OCI-M2 (cell line): ENCODE results near the gene DCAF6.
A peak's percentile ranks its signal among the peaks of the same experiment; 100 is the strongest.
"Not testable (repeated sequence)": the region's sequence is repeated elsewhere in the genome, so short reads cannot be mapped to it uniquely, and the experiment has no call there.

Experiments
- DNase-seq: peaks from one replicate; lab custom pipeline; 2025; ENCODE audit not compliant: unreplicated experiment; lab: John Stamatoyannopoulos, UW

Gene DCAF6, protein sequence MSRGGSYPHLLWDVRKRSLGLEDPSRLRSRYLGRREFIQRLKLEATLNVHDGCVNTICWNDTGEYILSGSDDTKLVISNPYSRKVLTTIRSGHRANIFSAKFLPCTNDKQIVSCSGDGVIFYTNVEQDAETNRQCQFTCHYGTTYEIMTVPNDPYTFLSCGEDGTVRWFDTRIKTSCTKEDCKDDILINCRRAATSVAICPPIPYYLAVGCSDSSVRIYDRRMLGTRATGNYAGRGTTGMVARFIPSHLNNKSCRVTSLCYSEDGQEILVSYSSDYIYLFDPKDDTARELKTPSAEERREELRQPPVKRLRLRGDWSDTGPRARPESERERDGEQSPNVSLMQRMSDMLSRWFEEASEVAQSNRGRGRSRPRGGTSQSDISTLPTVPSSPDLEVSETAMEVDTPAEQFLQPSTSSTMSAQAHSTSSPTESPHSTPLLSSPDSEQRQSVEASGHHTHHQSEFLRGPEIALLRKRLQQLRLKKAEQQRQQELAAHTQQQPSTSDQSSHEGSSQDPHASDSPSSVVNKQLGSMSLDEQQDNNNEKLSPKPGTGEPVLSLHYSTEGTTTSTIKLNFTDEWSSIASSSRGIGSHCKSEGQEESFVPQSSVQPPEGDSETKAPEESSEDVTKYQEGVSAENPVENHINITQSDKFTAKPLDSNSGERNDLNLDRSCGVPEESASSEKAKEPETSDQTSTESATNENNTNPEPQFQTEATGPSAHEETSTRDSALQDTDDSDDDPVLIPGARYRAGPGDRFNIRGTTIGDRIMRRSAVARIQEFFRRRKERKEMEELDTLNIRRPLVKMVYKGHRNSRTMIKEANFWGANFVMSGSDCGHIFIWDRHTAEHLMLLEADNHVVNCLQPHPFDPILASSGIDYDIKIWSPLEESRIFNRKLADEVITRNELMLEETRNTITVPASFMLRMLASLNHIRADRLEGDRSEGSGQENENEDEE

DNA sequence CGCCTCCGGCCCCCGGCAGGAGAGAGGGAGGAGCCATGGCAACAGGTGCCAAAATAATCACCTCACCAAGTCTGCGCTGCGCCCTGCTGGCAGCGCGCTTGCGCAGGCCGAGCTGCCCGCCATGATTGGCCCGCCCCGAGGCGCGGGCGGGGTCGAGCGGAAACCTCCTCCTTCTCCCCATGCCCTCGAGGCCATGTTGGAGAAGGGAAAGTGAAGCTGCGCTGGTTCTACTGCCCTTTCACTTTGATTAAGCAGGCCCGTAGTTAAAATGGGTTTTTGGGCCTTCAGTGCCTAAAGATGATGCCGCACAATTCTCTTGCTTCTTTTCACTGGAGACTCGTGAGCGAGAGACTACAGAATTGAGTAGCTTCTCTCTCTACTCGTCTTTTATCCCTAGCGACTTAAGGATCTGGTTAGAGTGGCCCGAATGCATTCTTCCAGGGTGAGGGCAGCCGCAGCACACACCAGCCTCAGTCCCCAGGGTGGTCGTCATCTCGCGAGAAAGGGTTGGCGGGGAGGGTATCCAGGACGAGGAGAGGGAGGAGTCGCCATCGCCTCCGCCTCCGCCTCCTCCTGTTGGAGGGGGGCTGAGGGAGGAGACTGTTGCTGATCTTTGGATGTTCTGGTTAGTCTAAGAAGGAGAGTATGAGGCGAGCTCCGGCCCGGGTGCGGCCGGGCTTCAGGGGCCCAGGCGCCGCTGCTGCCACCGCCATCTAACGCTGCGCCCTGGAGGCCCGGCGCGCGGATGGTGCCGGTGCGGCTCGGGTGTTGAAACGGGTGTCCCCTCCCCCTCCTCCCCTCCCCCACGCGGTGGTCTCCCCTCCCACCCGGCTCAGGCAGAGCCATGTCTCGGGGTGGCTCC is at the start of gene DCAF6:
Gene DCAF6 (plus strand): TSS at position 616 of the 862 bp plus-strand sequence. CDS start 229 bp downstream, at position 845.
- peak; percentile 56 for DNase-seq

DNA sequence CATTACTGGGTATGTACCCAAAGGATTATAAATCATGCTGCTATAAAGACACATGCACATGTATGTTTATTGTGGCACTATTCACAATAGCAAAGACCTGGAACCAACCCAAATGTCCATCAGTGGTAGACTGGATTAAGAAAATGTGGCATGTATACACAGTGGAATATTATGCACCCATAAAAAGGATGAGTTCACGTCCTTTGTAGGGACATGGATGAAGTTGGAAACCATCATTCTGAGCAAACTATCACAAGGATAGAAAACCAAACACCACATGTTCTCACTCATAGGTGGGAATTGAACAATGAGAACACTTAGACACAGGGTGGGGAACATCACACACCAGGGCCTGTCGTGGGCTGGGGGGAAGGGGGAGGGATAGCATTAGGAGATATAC is 49.3 kb upstream of the DCAF6 start:
- DNase-seq = not testable (repeated sequence)

DNA sequence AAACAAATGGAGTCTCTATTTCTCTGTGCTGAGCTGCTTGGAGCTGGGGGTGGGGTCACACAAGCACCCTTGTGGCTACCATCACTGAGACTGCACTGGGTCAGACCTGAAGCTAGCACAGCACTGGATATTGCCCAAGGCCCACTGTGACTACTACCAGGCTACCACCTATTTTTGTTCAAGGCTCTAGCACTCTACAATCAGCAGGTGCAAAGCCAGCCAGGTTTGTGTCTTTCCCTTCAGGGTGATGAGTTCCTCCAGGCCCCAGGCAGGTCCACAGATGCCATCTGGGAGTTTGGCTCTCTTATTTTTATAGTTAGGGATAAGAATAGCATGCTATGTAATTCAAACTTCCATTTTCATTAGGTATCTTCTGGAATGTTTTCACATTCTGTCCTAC is 46.1 kb upstream of the DCAF6 start:
- DNase-seq = no peak

DNA sequence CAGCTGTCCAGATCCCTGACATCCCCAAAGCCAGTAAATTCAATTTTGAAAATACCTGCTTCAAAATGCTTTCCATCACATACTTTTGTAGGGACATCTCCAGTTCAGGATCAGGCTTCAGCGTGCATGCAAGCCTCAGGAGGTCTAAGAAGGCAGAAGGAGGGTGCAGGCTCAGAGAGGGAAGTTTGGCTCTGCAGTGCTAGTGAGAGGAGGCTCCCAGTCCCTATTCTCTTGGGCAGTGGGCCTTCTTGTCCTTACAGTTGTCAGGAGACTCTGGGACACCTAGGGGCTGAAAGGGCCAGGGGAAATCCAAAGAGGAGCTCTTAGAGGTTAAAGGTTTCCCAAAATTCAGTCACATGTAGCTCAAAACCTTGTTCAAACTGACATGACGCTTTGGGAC is 42.7 kb upstream of the DCAF6 start:
- no peak for DNase-seq

DNA sequence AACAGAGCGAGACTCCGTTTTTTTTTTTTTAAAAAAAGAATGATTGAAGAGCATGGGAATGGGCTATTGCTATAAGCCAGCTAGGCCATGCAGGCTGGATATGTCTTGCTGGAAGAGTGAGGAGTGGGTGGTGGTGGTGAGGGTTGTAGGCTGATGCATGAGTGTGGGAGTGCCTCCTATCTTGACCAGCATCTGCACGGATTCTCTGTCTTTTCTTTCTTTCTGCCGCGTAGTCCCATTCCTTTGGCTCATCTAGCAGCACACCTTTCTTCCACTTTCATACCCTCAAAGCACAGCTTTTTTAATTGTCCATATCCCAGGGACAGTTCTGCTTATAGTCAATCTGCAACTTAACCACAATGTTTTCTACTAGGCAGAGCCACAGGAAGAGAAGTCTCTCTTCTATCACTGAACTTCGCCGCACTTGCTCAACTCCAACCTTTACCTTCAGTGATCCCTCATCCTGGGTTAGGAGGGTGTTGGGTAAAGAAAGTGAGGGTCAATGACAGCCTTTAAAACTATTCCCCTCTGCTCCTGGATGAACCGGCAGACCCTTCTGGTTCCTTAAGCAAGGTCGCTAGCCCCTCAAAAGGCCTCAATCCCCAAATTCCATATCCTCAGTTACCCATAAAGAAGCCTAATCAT is 37.8 kb upstream of the DCAF6 start:
- no peak for DNase-seq

DNA sequence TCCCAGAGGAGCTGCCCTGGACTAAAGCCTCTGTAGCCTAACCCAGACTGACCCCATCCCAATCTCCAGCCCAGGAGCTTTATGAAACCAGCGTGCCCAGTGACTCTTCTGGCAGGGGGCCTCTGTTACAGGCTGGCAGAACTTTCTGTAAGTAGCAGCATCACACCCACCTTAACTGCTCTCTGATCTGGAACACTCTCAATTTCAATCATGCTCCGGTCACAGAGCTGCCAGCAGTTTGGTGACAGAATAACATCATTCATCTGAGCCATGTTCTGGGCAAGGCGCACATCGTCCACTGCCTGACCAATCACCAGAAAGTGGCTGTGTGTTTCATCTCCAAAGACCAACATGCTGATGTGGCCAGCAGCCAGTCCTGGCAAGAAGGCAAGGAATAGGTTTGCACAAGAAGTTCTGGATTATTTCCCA is 37.2 kb upstream of the DCAF6 start:
- DNase-seq = no peak

DNA sequence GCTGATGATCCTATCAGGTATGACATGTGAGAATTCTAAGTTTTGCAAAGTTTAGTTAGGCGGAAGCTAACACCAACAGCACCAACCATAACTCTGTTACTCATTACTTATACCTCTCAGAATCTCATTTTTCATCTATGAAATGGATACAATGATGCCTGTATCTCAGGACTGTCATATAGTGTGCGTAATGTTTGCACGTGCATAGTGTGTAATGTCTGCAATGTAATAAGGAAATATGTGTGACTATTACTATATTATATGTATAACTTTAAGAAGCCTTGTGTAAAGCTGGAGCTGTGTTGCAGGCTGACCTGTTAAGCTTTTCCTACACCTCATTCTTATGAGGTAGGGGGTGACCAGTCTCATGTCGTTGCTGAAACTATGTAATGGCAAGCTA is 35.6 kb upstream of the DCAF6 start:
- no peak for DNase-seq

DNA sequence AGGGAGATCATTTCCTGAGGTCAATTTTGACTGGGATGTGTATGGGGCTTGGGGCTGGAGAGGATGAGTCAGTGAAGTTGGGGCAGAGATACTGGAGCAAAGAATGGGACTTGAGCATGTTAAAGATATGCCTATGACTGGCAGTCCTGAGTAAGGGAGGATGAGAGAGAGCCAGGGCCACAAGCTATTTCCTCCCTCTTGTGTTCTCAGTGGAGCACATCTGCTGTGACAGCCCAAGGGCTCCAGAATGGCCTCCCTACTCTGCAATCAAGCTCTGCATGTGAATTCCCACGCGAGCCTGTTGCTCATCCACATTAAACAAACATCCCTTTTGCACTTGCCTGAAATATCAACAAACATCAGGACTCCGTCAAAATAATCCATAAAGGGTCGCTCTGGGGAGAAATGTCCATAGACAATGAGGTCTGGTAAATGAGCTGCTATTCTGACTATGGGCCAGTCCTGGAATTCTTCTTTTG is 31.8 kb upstream of the DCAF6 start:
- DNase-seq = peak; percentile 10

DNA sequence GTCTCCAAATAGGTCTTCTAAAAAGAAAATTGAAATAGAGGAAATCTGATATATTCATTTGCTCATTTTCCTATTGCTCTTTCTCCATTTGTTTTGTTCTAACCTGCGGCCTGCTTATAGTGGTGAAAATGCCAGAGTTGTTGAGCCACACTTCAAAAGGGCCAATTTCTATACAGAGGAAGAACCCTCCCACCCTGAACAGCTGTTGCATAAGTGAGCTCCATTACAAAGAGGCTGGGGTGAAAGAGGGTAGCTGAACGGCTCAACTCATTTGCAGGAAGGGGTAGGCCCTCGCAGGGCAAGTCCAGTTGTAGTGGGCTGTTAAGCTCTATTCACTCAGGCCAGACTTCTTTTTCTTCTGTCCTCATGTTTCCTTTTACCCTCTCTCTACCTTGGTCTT is 31.3 kb upstream of the DCAF6 start:
- DNase-seq = no peak

DNA sequence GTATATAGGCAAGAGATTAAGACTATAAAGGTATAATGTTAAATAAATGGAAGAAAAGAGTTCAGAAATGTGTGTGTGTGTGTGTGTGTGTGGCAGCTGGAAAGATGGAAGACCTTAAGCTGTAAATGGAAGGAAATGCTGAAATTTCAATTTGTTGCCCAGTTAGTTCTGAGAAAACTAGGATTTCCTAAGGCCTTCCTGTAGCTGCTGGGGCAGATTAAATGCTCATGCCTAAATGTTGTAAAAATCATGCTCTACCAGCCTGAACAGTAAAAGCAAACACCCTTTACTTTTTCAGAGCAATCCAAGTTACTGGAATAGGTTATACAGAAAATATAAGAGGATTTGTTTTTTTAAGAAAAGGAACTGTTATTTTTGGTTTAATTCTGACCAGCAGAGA is 30.8 kb upstream of the DCAF6 start:
- DNase-seq = no peak

DNA sequence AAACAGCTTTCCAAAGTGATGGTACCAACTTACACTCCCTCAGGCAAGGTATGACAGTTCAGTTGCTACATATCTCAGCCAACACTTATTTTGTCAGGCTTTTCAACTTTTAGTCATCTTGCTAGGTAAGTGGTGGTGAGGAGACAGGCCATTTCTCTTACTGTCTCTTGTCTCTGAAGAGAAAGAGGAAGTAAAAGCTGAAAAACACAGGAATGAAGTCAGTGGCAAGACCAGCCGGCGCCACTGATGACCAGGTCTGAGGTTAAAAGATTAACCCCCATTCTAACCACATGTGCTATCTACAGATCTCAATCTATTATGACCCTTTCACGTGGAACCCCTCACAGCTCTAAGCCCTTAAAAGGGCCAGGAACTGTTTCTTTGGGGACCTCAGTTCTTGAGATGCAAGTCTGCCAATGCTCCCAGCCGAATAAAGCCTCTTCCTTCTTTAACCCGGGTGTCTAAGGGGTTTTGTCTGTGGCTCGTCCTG is 26.7 kb upstream of the DCAF6 start:
- peak; percentile 77 for DNase-seq

DNA sequence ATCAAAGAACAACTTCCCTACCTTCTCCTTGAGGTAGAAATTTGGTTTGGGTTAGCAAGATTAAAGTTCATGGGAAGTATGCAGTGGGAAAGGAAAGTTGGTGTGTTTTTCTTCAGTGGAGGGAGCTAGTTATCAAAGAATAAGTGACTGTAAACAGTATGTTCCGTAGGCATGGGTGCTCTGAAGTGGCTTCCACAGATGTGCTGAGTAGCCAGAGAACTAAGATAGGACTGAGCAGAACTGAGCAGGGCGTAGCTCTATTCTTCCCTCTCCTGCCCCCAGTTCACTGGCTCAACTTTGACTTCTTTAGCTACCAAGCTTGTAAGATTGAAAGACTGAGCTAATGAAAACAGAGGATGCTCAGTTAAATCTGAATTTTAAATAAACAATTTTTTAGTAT is 26.0 kb upstream of the DCAF6 start:
- DNase-seq = no peak

DNA sequence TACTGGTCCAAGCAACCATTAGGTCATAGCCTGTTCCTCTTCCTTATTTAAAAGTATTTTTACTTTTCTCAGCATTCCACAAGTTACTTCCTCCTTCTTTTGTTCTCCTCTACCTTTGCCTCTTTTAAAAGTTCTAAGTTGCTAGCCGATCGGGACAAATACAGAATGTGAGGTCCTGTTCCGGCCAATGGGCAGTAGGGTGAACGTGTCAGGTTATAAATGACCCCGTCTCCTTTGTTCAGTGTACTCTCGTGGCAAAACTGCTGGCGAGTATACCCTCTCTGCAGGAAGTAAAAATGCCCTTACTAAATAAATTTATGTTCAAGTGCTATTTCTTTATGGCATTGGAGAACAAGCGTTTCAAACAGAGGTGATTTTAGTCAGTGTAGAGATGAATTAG is 25.1 kb upstream of the DCAF6 start:
- no peak for DNase-seq

DNA sequence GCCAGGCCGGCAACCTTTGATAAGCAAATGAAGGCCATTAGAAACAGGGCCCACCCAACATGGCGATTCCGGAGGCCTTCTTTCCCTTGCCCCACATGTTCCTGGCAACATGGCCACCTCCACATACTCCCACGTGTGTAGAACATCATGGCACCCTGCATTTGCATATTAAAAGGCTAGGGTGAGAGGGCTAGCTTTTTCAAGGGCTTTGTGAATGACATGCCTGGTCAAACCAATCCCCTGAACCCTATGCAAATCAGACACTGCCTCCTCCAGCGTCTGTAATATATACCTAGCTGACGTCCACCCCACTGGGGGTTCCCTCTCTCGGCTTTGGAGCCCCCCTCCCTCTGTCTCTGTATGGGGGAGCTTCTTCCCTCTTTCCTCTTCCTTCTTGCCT is 24.2 kb upstream of the DCAF6 start:
- DNase-seq = no peak

DNA sequence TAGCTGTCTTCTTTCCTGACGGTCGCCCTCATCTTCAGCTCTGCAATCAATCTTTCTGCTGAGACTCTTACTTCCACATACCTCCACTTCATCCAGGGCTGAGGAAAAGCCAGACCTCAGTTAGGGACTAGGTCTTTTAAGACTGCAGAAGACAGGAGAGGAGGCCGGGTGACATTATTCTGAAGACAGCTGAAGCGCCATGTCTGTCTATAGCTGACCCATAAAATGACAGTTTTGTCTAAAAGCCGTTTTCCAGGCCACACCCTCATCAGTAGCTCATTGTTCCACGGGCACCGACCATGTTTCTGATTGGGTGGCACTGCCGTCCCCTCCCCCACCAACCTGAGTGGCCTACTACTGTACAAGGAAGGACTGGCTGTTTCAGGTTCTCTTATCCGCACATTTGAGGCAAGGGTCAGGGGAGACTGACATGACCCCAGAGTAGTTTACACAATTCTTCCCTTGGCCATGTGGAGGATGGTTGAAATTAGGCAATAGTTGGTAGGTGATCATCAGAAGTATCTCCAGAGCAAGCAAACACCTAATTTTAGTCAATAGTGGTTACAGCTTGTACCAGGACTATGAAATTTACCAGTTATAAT is 22.5 kb upstream of the DCAF6 start, which contains the start of gene ADCY10:
Gene ADCY10 (minus strand): TSS at position 240 of the 602 bp plus-strand sequence. CDS start 8,994 bp downstream, outside the sequence.
- DNase-seq = no peak

DNA sequence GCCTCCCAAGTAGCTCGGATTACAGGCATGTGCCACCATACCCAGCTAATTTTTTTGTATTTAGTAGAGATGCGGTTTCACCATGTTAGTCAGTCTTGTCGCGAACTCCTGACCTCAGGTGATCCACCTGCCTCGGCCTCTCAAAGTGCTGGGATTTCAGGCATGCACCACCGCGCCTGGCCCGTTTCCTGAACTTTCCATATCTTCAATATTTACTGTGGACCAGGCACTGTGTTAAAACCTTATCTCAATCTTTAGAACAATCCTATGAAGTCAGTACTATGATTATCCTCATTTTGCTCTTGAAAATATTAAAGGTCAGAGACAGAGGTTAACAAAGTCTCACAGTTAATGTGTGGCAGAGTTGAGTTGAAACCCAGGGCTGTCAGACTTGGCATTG is 20.9 kb upstream of the DCAF6 start:
- DNase-seq = no peak

DNA sequence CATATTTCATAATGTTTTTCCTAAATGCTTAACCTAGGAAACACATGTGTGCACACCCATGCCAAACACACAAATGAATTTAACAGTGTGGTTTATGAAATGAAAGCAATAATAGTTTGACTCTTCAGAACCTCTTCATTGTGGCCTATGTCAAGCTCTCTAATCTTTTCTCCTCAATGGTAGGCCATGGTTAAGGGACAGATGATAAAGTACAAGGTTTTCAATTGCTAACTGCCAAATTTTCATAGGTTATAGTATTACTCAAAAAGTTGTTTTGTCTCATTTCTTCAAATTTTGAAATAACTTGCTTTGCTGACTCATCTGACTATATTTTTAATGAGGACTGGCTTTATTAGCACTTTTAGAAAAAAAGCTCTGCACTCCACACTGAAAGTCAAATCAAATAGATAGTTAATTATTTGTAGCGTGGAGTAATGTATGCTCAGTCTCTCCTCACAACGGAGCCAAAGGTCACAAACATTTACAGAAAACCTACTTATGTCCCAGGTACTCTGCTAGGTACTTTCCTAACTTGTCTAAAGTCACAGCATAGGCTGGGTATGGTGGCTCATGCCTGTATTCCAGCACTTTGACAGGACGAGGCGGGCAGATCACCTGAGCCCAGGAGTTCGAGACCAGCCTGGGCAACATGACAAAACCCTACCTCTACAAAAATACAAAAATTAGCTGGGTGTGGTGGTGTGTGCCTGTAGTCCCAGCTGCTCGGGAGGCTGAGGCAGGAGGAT is 19.5 kb upstream of the DCAF6 start:
- no peak for DNase-seq

DNA sequence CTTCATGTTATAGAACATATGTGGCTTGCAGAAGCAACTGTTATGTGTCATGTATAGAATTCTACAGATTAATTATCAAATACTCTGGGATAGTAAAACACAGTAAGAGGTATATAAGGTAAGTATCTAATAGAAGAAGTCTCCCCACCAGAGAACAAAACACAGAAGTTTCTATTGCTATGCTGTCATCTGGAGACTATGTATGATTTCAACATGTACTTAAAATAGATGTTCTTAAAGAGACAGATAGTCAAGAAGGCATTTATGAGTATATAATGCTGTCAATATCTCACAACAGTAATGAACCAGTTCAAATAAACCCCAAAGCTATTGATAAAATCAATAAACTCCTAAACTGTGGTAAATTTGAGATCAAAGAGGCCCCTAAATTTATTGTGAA is 14.5 kb upstream of the DCAF6 start:
- DNase-seq = no peak

DNA sequence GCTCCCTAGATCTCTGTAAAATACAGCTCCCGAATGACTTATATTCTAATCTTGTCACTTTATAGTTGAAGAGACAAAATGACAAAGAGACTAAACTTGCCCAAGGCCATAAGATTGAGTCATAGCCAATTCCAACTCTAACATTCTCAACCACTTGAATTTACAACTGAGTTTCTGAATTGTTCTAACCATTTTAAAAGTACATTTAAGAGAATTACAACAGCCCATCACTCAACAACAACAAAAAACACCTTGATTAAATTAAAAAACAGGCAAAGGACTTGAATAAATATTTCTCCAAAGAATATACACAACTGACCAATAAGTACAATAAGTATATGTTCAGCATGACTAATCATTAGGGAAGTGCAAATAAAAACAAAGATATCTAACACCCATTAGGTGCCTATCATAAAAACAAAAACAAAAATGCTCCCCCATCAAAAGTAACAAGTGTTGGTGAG is 13.8 kb upstream of the DCAF6 start:
- no peak for DNase-seq
